RWPE2 (cell line): ENCODE data around the gene MEGF8.

Experiments
- ATAC-seq: fragments of 200-7000 bp; cut with Tn5 transposase; 3 replicates; pipeline ENCODE4 v1.9.1; 2021; ENCODE audit warnings: low read depth
- DNase-seq: peaks from one replicate; pipeline ENCODE4 v3.0.0-alpha.2; 2020; ENCODE audit warnings: low spot score
- H3K27ac ChIP-seq: fragments of 450-650 bp; 2 replicates; pipeline ENCODE4 v1.5.1; 2017; ENCODE audit warnings: mild to moderate bottlenecking; ENCODE audit not compliant: poor library complexity, severe bottlenecking
- H3K27me3 ChIP-seq: fragments of 250-450 bp; sonication (Bioruptor Pico); 2 replicates; pipeline ENCODE4 v1.5.1; 2021; ENCODE audit warnings: mild to moderate bottlenecking, moderate library complexity; ENCODE audit not compliant: insufficient read depth, poor library complexity, severe bottlenecking
- H3K36me3 ChIP-seq: fragments of 250-450 bp; sonication (Bioruptor Pico); 2 replicates; pipeline ENCODE4 v1.5.1; 2020; ENCODE audit warnings: low read depth, mild to moderate bottlenecking, moderate library complexity
- H3K4me1 ChIP-seq: fragments of 250-450 bp; sonication (Bioruptor Pico); 2 replicates; pipeline ENCODE4 v1.5.1; 2021; ENCODE audit warnings: mild to moderate bottlenecking, moderate library complexity; ENCODE audit not compliant: insufficient read depth, poor library complexity, severe bottlenecking
- H3K4me3 ChIP-seq: fragments of 250-450 bp; sonication (Bioruptor Pico); 2 replicates; pipeline ENCODE4 v1.5.1; 2021; ENCODE audit warnings: mild to moderate bottlenecking, moderate library complexity; ENCODE audit not compliant: severe bottlenecking
- H3K9me3 ChIP-seq: fragments of 250-450 bp; sonication (Bioruptor Pico); 2 replicates; pipeline ENCODE4 v1.5.1; 2021; ENCODE audit warnings: mild to moderate bottlenecking, moderate library complexity; ENCODE audit not compliant: severe bottlenecking
- TF ChIP-seq, protein P1 (sequence below): fragments of 450-650 bp; IDR thresholded peaks from one replicate; pipeline ENCODE4 v1.5.1; 2017; ENCODE audit warnings: mild to moderate bottlenecking, moderate library complexity; ENCODE audit not compliant: poor library complexity, severe bottlenecking

Gene MEGF8

DNA sequence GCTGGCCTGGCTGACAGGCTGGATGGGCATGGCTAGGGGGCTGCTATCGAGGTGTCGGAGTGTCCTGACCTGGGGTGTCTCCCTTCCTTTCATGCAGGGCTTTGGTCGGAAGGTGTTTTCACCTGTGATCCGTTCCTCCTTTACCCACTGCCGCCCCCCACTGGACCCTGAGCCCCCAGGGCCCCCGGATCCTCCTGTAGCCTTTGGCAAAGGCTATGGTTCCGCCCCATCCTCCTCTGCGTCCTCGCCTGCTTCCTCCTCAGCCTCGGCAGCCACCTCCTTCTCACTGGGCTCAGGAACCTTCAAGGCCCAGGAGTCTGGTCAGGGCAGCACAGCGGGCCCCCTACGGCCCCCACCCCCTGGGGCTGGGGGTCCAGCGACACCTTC is 35.3 kb upstream of the MEGF8 start:
- no peak for DNase-seq
- H3K4me3 ChIP-seq = no peak overlapping the region
- TF ChIP-seq, protein P1, sequence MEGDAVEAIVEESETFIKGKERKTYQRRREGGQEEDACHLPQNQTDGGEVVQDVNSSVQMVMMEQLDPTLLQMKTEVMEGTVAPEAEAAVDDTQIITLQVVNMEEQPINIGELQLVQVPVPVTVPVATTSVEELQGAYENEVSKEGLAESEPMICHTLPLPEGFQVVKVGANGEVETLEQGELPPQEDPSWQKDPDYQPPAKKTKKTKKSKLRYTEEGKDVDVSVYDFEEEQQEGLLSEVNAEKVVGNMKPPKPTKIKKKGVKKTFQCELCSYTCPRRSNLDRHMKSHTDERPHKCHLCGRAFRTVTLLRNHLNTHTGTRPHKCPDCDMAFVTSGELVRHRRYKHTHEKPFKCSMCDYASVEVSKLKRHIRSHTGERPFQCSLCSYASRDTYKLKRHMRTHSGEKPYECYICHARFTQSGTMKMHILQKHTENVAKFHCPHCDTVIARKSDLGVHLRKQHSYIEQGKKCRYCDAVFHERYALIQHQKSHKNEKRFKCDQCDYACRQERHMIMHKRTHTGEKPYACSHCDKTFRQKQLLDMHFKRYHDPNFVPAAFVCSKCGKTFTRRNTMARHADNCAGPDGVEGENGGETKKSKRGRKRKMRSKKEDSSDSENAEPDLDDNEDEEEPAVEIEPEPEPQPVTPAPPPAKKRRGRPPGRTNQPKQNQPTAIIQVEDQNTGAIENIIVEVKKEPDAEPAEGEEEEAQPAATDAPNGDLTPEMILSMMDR = no peak
- no peaks in the 10 kb centered on the region for H3K4me1 ChIP-seq
- H3K27me3 ChIP-seq = no peaks in the 10 kb centered on the region
- no peaks in the 10 kb centered on the region for H3K9me3 ChIP-seq
- H3K27ac ChIP-seq = no peak overlapping the region
- H3K36me3 ChIP-seq = peaks cover 75% of the 10 kb centered on the region
- no peak for ATAC-seq

DNA sequence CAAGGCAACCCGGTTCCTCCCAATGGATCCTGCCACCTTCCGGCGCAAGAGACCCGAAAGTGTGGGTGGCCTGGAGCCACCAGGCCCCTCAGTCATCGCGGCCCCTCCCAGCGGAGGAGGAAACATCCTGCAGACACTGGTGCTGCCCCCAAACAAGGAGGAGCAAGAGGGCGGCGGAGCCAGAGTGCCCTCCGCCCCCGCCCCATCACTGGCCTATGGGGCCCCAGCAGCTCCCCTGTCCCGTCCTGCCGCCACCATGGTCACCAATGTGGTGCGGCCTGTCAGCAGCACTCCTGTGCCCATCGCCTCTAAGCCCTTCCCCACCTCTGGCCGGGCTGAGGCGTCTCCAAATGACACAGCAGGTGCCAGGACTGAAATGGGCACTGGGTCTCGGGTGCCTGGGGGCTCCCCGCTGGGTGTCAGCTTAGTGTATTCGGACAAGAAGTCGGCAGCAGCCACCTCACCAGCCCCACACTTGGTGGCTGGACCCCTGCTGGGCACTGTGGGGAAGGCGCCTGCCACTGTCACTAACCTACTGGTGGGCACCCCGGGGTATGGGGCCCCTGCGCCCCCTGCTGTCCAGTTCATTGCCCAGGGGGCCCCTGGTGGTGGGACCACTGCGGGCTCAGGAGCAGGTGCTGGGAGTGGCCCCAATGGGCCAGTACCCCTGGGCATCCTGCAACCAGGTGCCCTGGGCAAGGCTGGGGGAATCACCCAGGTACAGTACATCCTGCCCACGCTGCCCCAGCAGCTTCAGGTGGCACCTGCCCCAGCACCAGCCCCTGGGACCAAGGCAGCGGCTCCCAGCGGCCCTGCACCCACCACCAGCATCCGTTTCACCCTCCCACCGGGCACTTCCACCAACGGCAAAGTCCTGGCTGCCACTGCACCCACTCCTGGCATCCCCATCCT is 34.7 kb upstream of the MEGF8 start:
- DNase-seq (no peak), ATAC-seq (peak; percentile 47; the same call in 2 of the 3 replicates)
- H3K4me1 ChIP-seq = no peaks in the 10 kb centered on the region
- H3K4me3 ChIP-seq = no peak overlapping the region
- peaks cover 75% of the 10 kb centered on the region for H3K36me3 ChIP-seq
- no peak overlapping the region for H3K27ac ChIP-seq
- TF ChIP-seq, protein P1 = peak; percentile 54
- no peaks in the 10 kb centered on the region for H3K9me3 ChIP-seq
- no peaks in the 10 kb centered on the region for H3K27me3 ChIP-seq

GRCh38 chr19:42291435-42291810 is 34.0 kb upstream of the MEGF8 start:
- TF ChIP-seq, protein P1 = no peak
- ATAC-seq = 0 out of 3 replicates have a peak, but pooled peaks have one; percentile 7
- H3K9me3 ChIP-seq = no peaks in the 10 kb centered on the region
- no peak for DNase-seq
- no peak overlapping the region for H3K27ac ChIP-seq
- no peak overlapping the region for H3K4me3 ChIP-seq
- H3K27me3 ChIP-seq = no peaks in the 10 kb centered on the region
- no peaks in the 10 kb centered on the region for H3K4me1 ChIP-seq
- peaks cover 78% of the 10 kb centered on the region for H3K36me3 ChIP-seq

DNA sequence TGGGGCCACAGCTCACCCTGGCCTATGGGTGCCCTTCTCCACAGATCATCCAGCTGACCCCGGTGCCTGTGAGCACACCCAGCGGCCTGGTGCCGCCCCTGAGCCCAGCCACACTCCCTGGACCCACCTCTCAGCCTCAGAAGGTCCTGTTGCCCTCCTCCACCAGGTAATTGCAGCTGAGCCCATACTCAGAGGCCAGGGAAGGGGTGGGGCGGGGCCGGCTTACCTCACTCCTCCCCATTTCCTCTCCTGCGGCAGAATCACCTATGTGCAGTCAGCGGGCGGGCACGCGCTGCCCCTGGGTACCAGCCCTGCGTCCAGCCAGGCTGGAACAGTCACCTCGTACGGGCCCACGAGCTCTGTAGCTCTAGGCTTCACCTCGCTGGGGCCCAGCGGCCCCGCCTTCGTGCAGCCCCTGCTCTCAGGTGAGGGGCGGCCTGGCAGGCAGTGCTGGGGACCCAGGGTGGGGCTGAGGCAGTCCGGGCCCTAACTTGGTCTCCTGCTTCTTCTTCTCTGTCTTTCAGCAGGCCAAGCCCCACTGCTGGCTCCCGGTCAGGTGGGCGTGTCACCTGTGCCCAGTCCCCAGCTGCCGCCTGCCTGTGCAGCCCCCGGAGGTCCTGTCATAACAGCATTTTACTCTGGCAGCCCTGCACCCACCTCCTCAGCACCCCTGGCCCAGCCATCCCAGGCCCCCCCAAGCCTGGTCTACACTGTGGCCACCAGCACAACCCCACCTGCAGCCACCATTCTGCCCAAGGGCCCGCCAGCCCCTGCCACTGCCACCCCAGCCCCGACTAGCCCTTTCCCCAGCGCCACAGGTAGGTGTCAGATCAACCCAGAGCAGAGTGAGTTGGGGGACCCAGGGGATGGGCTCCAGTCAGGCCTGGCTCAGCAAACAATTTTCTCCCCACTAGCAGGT is 33.1 kb upstream of the MEGF8 start:
- Histone ChIP-seq H3K4me3 (no peak overlapping the region), H3K27ac (no peak overlapping the region), H3K36me3 (peaks cover 77% of the 10 kb centered on the region), H3K9me3 (no peaks in the 10 kb centered on the region), H3K27me3 (no peaks in the 10 kb centered on the region), H3K4me1 (no peaks in the 10 kb centered on the region)
- TF ChIP-seq, protein P1 = no peak
- no peak for DNase-seq
- ATAC-seq = no peak
